Large intestine (tissue), 3 donors: Measurements from ENCODE around the gene AGAP1. TPM values are rescaled to one million over a fixed set of nuclear protein-coding genes. Genes with fewer than 3 reads are reported as not detected.

Experiments used
- DNase-seq, 2 donors: peaks; one replicate each; pipeline versions ENCODE4 v3.0.0 to v3.0.0-alpha.2; 2013
- H3K27ac ChIP-seq: one replicate; pipeline ENCODE4 v1.5.1; 2013; ENCODE audit warnings: low read length
- H3K27me3 ChIP-seq: 2 replicates; pipeline ENCODE4 v1.6.1; 2013; ENCODE audit warnings: low read length; ENCODE audit not compliant: control insufficient read depth, insufficient read depth
- H3K36me3 ChIP-seq: 2 replicates; pipeline ENCODE4 v1.6.1; 2013; ENCODE audit warnings: low read length; ENCODE audit not compliant: control insufficient read depth, insufficient read depth
- H3K4me1 ChIP-seq: one replicate; pipeline ENCODE4 v1.6.1; 2013; ENCODE audit warnings: low read length; ENCODE audit not compliant: control insufficient read depth, insufficient read depth
- H3K4me3 ChIP-seq: one replicate; pipeline ENCODE4 v1.5.1; 2013; ENCODE audit warnings: low read length
- H3K9me3 ChIP-seq: one replicate; pipeline ENCODE4 v1.6.1; 2013; ENCODE audit warnings: mild to moderate bottlenecking, low read depth, low read length, moderate library complexity; ENCODE audit not compliant: control insufficient read depth
- WGBS: methylation state at CpG from one replicate; pipeline ENCODE4 v1.1.5; 2013; ENCODE audit warnings: low lambda C conversion rate; ENCODE audit not compliant: insufficient coverage; 5-methylcytosine and 5-hydroxymethylcytosine counted together
- polyA plus RNA-seq: library from polyadenylated mRNA; unstranded; fragments of 120-200 nt; gene quantifications from one replicate; pipeline ENCODE4 v1.2.1, GENCODE V29; 2013

Gene AGAP1
- polyA plus RNA-seq, 1 donor, result 18.0 TPM

DNA sequence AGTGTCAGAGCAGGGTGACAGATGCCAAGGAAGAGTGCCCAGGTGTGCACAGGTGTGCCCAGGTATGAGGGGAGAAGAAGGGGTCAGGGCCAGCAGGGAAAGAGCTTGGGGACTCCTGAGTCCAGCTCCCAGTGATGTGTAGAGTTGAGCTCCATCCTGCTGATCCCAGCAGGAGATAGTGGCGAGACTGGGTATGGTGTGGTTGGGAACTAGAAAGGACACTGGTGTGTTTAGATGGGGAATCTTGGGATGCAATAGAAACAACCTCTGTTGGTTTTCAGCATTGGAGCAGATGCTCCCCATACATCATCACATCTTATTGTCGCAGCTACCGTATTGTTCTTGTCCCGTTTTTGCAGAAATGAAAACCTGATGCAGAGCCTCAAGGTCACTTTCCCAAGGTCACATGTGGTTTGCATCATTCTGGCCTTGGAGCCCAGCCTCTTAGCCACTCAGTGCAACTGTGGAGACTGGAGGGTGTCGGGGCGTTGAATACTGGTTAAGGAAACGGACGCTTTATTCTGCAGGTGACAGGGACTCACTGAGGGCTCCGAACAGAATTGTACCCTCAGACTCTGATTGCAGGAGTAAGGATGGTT is 166.7 kb downstream of the AGAP1 start:
- DNase-seq, result no peak
- Histone ChIP-seq H3K4me3 (no peak overlapping the region), H3K27me3 (no peaks in the 10 kb centered on the region), H3K9me3 (no peaks in the 10 kb centered on the region), H3K27ac (peak overlapping the region; percentile 4), H3K36me3 (no peaks in the 10 kb centered on the region), H3K4me1 (peaks cover 38% of the 10 kb centered on the region)
- WGBS, result 58% methylated on average over 3 of the region's 9 CpGs

DNA sequence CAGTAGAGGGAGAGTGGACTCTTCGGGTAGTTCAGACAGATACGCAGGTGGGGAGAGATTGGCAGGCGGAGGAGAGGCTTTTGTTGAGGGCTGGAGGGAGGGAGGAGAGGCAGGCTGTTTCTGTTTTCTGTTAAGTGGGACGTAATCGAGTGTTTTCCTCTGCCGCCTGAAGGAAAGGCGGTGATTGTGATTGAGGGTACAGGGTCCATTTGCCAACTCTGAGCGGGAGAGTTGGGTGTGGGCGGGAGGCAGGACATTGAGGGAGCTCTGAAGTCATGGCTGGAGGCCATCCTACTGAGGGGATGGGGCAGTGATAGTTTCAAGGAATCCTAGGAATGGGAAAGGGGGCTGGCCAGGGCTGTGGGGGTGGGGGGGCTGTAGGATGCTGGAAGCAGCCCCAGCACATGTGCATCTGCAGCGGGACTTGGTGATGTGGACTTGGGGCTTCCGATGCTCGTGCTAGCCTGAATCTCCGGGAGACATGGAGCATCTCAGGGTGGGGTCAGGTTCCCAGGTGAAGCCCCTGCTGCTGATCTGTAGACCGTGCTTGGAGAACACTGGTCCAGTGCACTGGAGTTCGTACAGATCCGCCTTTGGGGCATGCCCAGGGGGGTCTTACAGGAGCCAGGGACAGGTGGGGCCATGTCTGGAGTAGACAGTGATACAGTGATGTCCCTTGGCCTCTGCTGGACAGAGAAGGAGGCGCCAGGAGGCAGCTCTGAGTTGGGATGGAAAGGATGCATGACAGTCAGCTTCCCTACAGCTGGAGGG is 167.5 kb downstream of the AGAP1 start:
- WGBS, result no CpG with 5 or more reads among the region's 17 CpGs
- Histone ChIP-seq H3K27me3 (no peaks in the 10 kb centered on the region), H3K27ac (peak overlapping the region; percentile 4)

DNA sequence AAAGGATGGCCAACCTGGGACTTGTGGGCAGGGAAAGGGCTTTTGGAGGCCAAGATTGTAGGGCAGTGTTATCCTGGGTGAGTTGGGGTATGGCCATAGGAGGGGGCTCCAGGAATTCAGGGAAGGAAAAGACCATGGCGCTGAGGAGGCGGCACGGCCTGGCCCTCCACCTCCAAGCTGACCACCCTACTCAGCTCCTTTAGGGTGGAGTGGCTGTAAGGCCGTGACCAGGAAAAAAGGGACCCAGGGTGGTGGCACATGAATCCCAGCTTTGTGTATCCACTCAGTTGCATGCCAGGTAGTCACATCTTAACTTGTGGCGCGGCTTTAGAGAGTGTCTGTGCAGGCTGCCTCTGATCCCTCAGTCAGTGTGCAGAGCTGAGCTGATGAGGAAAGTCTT is 168.1 kb downstream of the AGAP1 start:
- H3K27me3 ChIP-seq, result no peaks in the 10 kb centered on the region
- 100% methylated on average over 1 of the region's 6 CpGs for WGBS
- H3K4me1 ChIP-seq, result peaks cover 38% of the 10 kb centered on the region
- no peak for DNase-seq
- no peak overlapping the region for H3K4me3 ChIP-seq
- no peak overlapping the region for H3K27ac ChIP-seq
- no peaks in the 10 kb centered on the region for H3K9me3 ChIP-seq
- no peaks in the 10 kb centered on the region for H3K36me3 ChIP-seq

More for the DNA sequence above, 167.5 kb downstream of the AGAP1 start:
- H3K36me3 ChIP-seq, result no peaks in the 10 kb centered on the region
- H3K4me1 ChIP-seq, result peaks cover 38% of the 10 kb centered on the region
- DNase-seq, result peak; percentile 66 to 85
- no peaks in the 10 kb centered on the region for H3K9me3 ChIP-seq
- H3K4me3 ChIP-seq, result no peak overlapping the region

- DNase-seq, result no peak
- Histone ChIP-seq H3K4me3 (no peak overlapping the region), H3K36me3 (no peaks in the 10 kb centered on the region), H3K27me3 (no peaks in the 10 kb centered on the region), H3K9me3 (no peaks in the 10 kb centered on the region), H3K4me1 (peaks cover 24% of the 10 kb centered on the region), H3K27ac (no peak overlapping the region)
- WGBS, result 81% methylated on average over 3 of the region's 9 CpGs
These were observed 170.0 kb downstream of the AGAP1 start for GRCh38 chr2:235663875-235664274.

- Histone ChIP-seq H3K27ac (no peak overlapping the region), H3K4me1 (peaks cover 10% of the 10 kb centered on the region), H3K4me3 (peak overlapping the region; percentile 15), H3K36me3 (no peaks in the 10 kb centered on the region), H3K27me3 (no peaks in the 10 kb centered on the region), H3K9me3 (no peaks in the 10 kb centered on the region)
- no peak for DNase-seq
- 0% methylated on average over 2 of the region's 13 CpGs for WGBS
These were observed 171.9 kb downstream of the AGAP1 start for GRCh38 chr2:235665661-235666212.

DNA sequence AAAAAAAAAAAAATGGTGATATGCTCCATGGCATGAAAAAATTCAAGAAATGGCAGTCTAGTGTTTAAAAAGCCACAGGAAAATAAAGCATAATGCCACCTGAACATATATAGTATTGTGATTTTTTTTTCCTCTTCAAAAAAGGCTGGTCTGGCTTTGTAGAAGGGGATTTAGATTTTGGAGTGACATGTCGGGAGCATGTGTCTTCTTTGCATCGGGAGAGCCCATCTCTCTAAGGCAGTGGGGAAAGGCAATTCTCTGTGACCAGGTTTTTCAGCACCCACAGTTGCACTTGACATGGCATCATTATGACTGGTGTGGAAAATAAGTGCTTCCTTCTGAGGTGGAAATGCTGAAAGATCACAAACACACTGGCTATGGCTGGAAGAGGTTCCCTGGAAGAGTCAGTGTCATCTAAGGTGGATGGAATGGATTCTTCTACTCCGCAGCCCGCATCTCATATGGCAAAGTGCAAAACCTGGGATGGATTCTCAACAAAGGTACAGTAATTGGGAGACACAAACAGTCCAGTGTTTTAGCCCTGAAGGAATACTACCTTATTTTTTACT is 172.5 kb downstream of the AGAP1 start:
- Histone ChIP-seq H3K9me3 (no peaks in the 10 kb centered on the region), H3K4me1 (peaks cover 6% of the 10 kb centered on the region), H3K4me3 (peak overlapping the region; percentile 15), H3K27ac (no peak overlapping the region), H3K27me3 (peaks cover 3% of the 10 kb centered on the region), H3K36me3 (no peaks in the 10 kb centered on the region)
- no CpG with 5 or more reads among the region's 4 CpGs for WGBS
- DNase-seq, result peak; percentile 56 to 89

- WGBS, result no CpG with 5 or more reads among the region's 4 CpGs
These were observed 174.9 kb downstream of the AGAP1 start for GRCh38 chr2:235668782-235669181.

GRCh38 chr2:235669269-235669831 is 175.5 kb downstream of the AGAP1 start:
- no peaks in the 10 kb centered on the region for H3K36me3 ChIP-seq
- no CpG with 5 or more reads among the region's 77 CpGs for WGBS
- peaks cover 2% of the 10 kb centered on the region for H3K4me1 ChIP-seq
- DNase-seq, result peak; percentile 74 to 90
- H3K27me3 ChIP-seq, result peaks cover 6% of the 10 kb centered on the region
- no peak overlapping the region for H3K27ac ChIP-seq
- H3K4me3 ChIP-seq, result no peak overlapping the region
- no peaks in the 10 kb centered on the region for H3K9me3 ChIP-seq

More at GRCh38 chr2:235668782-235669181, 174.9 kb downstream of the AGAP1 start:
- peaks cover 6% of the 10 kb centered on the region for H3K27me3 ChIP-seq
- H3K4me1 ChIP-seq, result peaks cover 2% of the 10 kb centered on the region
- no peak overlapping the region for H3K27ac ChIP-seq
- no peaks in the 10 kb centered on the region for H3K36me3 ChIP-seq
- no peaks in the 10 kb centered on the region for H3K9me3 ChIP-seq
- DNase-seq, result no peak
- H3K4me3 ChIP-seq, result no peak overlapping the region

DNA sequence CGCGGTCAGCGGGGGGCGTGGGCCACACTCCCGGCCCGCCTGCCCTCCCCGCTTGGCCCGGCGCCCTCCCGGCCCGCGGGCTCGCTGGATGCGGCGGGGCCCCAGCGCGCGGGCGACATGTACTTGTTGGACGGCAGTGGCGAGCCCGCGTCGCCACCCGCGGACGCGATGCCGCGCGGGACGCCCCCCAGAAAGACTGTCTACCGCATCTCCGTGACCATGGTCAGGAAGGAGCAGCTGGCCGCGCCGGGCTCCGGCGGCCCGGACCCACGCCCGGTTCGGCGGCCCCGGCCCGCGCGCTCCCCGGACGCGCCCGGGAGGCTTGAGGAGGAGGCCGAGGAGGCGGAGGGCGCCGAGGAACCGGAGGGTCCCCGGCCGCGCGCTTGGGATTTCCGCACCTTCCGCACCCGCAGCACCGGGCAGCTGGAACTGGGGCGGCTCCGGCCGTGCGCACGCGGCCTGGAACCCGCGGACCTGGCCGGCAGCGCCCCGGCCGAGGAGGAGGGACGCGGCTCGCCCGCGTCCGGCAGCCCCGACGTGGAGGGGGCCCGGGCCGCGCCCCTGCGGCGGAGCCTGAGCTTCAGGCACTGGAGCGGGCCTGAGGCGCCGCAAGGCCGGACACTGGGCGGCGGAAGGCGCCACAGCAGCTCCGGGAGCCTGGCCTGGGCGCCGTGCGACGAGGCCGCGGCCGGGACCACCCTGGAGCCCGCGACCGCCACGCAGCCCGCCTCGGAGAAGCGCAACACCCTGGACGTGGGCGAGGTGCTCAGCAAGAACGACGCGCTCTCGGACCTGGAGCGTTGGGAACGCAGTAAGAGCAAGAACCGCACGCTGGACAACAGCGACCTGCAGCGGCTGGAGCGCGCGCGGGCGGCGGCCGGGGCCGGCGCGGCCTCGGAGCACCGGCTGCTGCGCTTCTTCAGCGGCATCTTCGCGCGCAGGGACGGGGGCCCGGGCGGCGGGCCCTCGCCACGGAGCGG is 176.4 kb downstream of the AGAP1 start:
- peaks cover 2% of the 10 kb centered on the region for H3K4me1 ChIP-seq
- H3K27me3 ChIP-seq, result peaks cover 6% of the 10 kb centered on the region
- no peak overlapping the region for H3K27ac ChIP-seq
- peak; percentile 61 to 83 for DNase-seq
- no CpG with 5 or more reads among the region's 148 CpGs for WGBS
- H3K36me3 ChIP-seq, result no peaks in the 10 kb centered on the region
- no peaks in the 10 kb centered on the region for H3K9me3 ChIP-seq
- H3K4me3 ChIP-seq, result no peak overlapping the region
